Spleen (tissue), 7 donors: ENCODE measurements around the gene CCDC154.

Experiments
- POLR2A ChIP-seq, 3 donors: fragments of 450-650 bp; IDR thresholded peaks; one replicate each; pipeline ENCODE4 v1.5.1; 2017; ENCODE audit warnings: antibody characterized with exemption in 3 of 3, mild to moderate bottlenecking in 1 of 3
- POLR2AphosphoS5 ChIP-seq, 3 donors: sonication (generic); formaldehyde crosslinking; IDR thresholded peaks; one replicate each; pipeline ENCODE4 v1.5.1; 2017; ENCODE audit warnings: antibody characterized with exemption in 3 of 3
- TF ChIP-seq, protein P1 (sequence below), 11 experiments: fragments of 200-600 bp in 7 of 11; fragments of 450-650 bp in 4 of 11; sonication (generic) in 4 of 11; IDR thresholded peaks in 8 of 11; conservative IDR thresholded peaks in 3 of 11; 1 replicate in 7 of 11; 2 replicates in 4 of 11; pipeline versions ENCODE4 v1.4.0 to v1.8.0; 2016 to 2021; ENCODE audit warnings: antibody characterized with exemption in 11 of 11, inconsistent platforms in 4 of 11, mild to moderate bottlenecking in 1 of 11
- donor health status: DM: no; HTN: no; CAD: no; lungs with moderate emphysema.
- donor health status: DM: no; HTN: no; CAD: no.
- donor health status: DM: no; HTN: no; CAD: no.

DNA sequence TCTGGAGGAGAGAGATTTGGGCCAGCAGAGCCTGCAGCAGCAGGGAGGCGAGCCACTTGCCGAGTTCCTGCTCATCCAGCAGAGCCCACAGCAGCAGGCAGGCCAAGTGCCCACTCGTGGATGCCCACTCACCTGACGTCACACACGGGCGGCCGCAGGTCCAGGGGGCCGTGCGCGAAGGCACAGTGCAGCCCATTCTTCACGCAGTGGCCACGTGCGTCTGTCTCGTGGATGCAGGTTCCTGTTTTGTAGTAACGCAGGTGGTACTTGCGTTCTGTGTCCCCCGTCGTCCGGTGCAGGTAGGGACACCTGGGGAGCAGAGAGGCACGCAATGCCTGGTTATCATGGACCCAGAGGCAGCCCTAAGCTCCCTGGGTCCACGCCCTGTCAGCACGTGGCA lies 41.3 kb downstream of the CCDC154 start:
- TF ChIP-seq POLR2A (IDR thresholded peaks at IDR 0.05) (no peak), POLR2AphosphoS5 (IDR thresholded peaks at IDR 0.05) (peak in 2 of 3 donors; percentile 22 to 41)
- TF ChIP-seq, protein P1, sequence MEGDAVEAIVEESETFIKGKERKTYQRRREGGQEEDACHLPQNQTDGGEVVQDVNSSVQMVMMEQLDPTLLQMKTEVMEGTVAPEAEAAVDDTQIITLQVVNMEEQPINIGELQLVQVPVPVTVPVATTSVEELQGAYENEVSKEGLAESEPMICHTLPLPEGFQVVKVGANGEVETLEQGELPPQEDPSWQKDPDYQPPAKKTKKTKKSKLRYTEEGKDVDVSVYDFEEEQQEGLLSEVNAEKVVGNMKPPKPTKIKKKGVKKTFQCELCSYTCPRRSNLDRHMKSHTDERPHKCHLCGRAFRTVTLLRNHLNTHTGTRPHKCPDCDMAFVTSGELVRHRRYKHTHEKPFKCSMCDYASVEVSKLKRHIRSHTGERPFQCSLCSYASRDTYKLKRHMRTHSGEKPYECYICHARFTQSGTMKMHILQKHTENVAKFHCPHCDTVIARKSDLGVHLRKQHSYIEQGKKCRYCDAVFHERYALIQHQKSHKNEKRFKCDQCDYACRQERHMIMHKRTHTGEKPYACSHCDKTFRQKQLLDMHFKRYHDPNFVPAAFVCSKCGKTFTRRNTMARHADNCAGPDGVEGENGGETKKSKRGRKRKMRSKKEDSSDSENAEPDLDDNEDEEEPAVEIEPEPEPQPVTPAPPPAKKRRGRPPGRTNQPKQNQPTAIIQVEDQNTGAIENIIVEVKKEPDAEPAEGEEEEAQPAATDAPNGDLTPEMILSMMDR (IDR thresholded peaks at IDR 0.05 in 8 of 11, conservative IDR thresholded peaks at IDR 0.05 in 3 of 11) = no peak
